Measurements from ENCODE around the gene PLEKHA8. TPM values are rescaled to one million over a fixed set of nuclear protein-coding genes. Genes with fewer than 3 reads are reported as not detected.

PLEKHA8 gene
- total RNA-seq, 2 experiments from 2014 or later: 11.0 to 31.7 TPM

GRCh38 chr7:30154111-30154587 is 125.9 kb downstream of the PLEKHA8 start:
- H2AFZ ChIP-seq (ENCODE audit: low read length): no peak overlapping the region
- H3K36me3 ChIP-seq (ENCODE audit: insufficient read depth, low read length): no peaks in the 10 kb centered on the region
- intact Hi-C loops (cut with micrococcal nuclease; ENCODE audit: unreplicated experiment): no loop called here
- peaks cover 10% of the 10 kb centered on the region for H3K4me1 ChIP-seq (ENCODE audit: insufficient read depth, low read length, poor library complexity, severe bottlenecking)
- POLR2A ChIA-PET: interaction anchor here (0.5 to 1.9 kb wide), 3 partner anchors 25 to 148 kb away, joined by 4 to 5 read pairs (median 4); no protein-coding TSS in a partner anchor
- no peak overlapping the region for H3K4me3 ChIP-seq (ENCODE audit: low read depth, low read length, poor library complexity, severe bottlenecking)
- no peaks in the 10 kb centered on the region for H3K9me2 ChIP-seq (ENCODE audit: insufficient read depth, low read length)
- no peaks in the 10 kb centered on the region for H3K79me2 ChIP-seq (ENCODE audit: insufficient read depth, low read depth, low read length)
- H3K27ac ChIP-seq (ENCODE audit: low read depth, low read length, poor library complexity, severe bottlenecking): no peak overlapping the region
- no peaks in the 10 kb centered on the region for H4K20me1 ChIP-seq (ENCODE audit: insufficient read depth, low read length)
- no peak for DNase-seq (ENCODE audit: low spot score)
- H3K4me2 ChIP-seq (ENCODE audit: low read length): no peak overlapping the region
- BruUV-seq (replicated peaks): no TSS peak
- TF ChIP-seq EZH2phosphoT487 (IDR thresholded peaks at IDR 0.05; ENCODE audit: borderline replicate concordance, low read depth, low read length) (no peak), CTCF (conservative IDR thresholded peaks at IDR 0.05; ENCODE audit: low read length) (no peak)
- CTCF ChIA-PET (ENCODE audit: unreplicated experiment): no interaction called here
- no peaks in the 10 kb centered on the region for H3K9me3 ChIP-seq (ENCODE audit: low read length)

GRCh38 chr7:30155481-30155880 is 127.3 kb downstream of the PLEKHA8 start:
- intact Hi-C loops (cut with micrococcal nuclease; ENCODE audit: unreplicated experiment): no loop called here
- TF ChIP-seq EZH2phosphoT487 (IDR thresholded peaks at IDR 0.05; ENCODE audit: borderline replicate concordance, low read depth, low read length) (no peak), CTCF (conservative IDR thresholded peaks at IDR 0.05; ENCODE audit: low read length) (no peak)
- POLR2A ChIA-PET: interaction anchor here (1.3 to 1.9 kb wide), 2 partner anchors 23 to 27 kb away, joined by 4 to 5 read pairs; no protein-coding TSS in a partner anchor
- no peak overlapping the region for H2AFZ ChIP-seq (ENCODE audit: low read length)
- no peaks in the 10 kb centered on the region for H4K20me1 ChIP-seq (ENCODE audit: insufficient read depth, low read length)
- no peaks in the 10 kb centered on the region for H3K9me3 ChIP-seq (ENCODE audit: low read length)
- no peak overlapping the region for H3K27ac ChIP-seq (ENCODE audit: low read depth, low read length, poor library complexity, severe bottlenecking)
- CTCF ChIA-PET (ENCODE audit: unreplicated experiment): no interaction called here
- no peak overlapping the region for H3K4me3 ChIP-seq (ENCODE audit: low read depth, low read length, poor library complexity, severe bottlenecking)
- no peaks in the 10 kb centered on the region for H3K79me2 ChIP-seq (ENCODE audit: insufficient read depth, low read depth, low read length)
- no peak overlapping the region for H3K4me2 ChIP-seq (ENCODE audit: low read length)
- no peak for DNase-seq (ENCODE audit: low spot score)
- peaks cover 18% of the 10 kb centered on the region for H3K4me1 ChIP-seq (ENCODE audit: insufficient read depth, low read length, poor library complexity, severe bottlenecking)
- H3K36me3 ChIP-seq (ENCODE audit: insufficient read depth, low read length): no peaks in the 10 kb centered on the region
- H3K9me2 ChIP-seq (ENCODE audit: insufficient read depth, low read length): no peaks in the 10 kb centered on the region
- BruUV-seq (replicated peaks): no TSS peak

- CTCF ChIA-PET (ENCODE audit: unreplicated experiment): no interaction called here
- no peaks in the 10 kb centered on the region for H3K9me3 ChIP-seq (ENCODE audit: low read length)
- H3K4me1 ChIP-seq (ENCODE audit: insufficient read depth, low read length, poor library complexity, severe bottlenecking): peaks cover 21% of the 10 kb centered on the region
- H3K27ac ChIP-seq (ENCODE audit: low read depth, low read length, poor library complexity, severe bottlenecking): no peak overlapping the region
- BruUV-seq (replicated peaks): no TSS peak
- intact Hi-C loops (cut with micrococcal nuclease; ENCODE audit: unreplicated experiment): no loop called here
- POLR2A ChIA-PET: no interaction called here
- H3K4me2 ChIP-seq (ENCODE audit: low read length): no peak overlapping the region
- H3K36me3 ChIP-seq (ENCODE audit: insufficient read depth, low read length): no peaks in the 10 kb centered on the region
- no peaks in the 10 kb centered on the region for H4K20me1 ChIP-seq (ENCODE audit: insufficient read depth, low read length)
- no peak for DNase-seq (ENCODE audit: low spot score)
- H3K4me3 ChIP-seq (ENCODE audit: low read depth, low read length, poor library complexity, severe bottlenecking): no peak overlapping the region
- H3K79me2 ChIP-seq (ENCODE audit: insufficient read depth, low read depth, low read length): no peaks in the 10 kb centered on the region
- H3K9me2 ChIP-seq (ENCODE audit: insufficient read depth, low read length): no peaks in the 10 kb centered on the region
- H2AFZ ChIP-seq (ENCODE audit: low read length): no peak overlapping the region
- TF ChIP-seq EZH2phosphoT487 (IDR thresholded peaks at IDR 0.05; ENCODE audit: borderline replicate concordance, low read depth, low read length) (no peak), CTCF (conservative IDR thresholded peaks at IDR 0.05; ENCODE audit: low read length) (no peak)
Measured at GRCh38 chr7:30157204-30157603, 129.0 kb downstream of the PLEKHA8 start.
